PC-3 (cell line): Measurements from ENCODE around the gene TEX19. TPM values are rescaled to one million over a fixed set of nuclear protein-coding genes. Genes with fewer than 3 reads are reported as not detected.
"Not testable (repeated sequence)": the region's sequence is repeated elsewhere in the genome, so short reads cannot be mapped to it uniquely, and the experiment has no call there.

Source experiments
- ATAC-seq: fragments of 200-7000 bp; cut with Tn5 transposase; 2 replicates; pipeline ENCODE4 v1.9.1; 2020; ENCODE audit warnings: mild to moderate bottlenecking, moderate library complexity
- BruUV-seq: library from RNA; stranded (reverse); fragments of 400-500 nt; replicated peaks from 2 replicates; lab custom pipeline; 2021; lab: Mats Ljungman, UMichigan
- CTCF ChIA-PET: fragments of 300-600 bp; sonication (Branson Sonifier 250); formaldehyde crosslinking; loops from one replicate; lab custom pipeline; 2022; ENCODE audit warnings: antibody characterized with exemption; lab: Charles Lee
- POLR2A ChIA-PET: fragments of 300-600 bp; sonication (Branson Sonifier 250); formaldehyde crosslinking; loops from one replicate; lab custom pipeline; 2022; ENCODE audit warnings: antibody characterized with exemption; ENCODE audit not compliant: unreplicated experiment; lab: Charles Lee
- DNase-seq: peaks from one replicate; pipeline ENCODE4 v3.0.0-alpha.2; 2015
- H2AFZ ChIP-seq: fragments of 300-600 bp; sonication (generic); 2 replicates; pipeline ENCODE4 v1.6.0; 2016; ENCODE audit warnings: antibody characterized with exemption, low read length
- H3F3A ChIP-seq: fragments of 300-600 bp; sonication (generic); one replicate; pipeline ENCODE4 v1.6.0; 2017; ENCODE audit warnings: antibody characterized with exemption, low read length, control low read depth, mild to moderate bottlenecking; ENCODE audit not compliant: unreplicated experiment
- H3K27ac ChIP-seq: fragments of 300-600 bp; sonication (generic); 2 replicates; pipeline ENCODE4 v1.5.1; 2016; ENCODE audit warnings: mild to moderate bottlenecking, low read length
- H3K27me3 ChIP-seq: fragments of 300-600 bp; sonication (generic); 2 replicates; pipeline ENCODE4 v1.6.1; 2016; ENCODE audit warnings: low read length, mixed read lengths
- H3K36me3 ChIP-seq: fragments of 300-600 bp; sonication (generic); 2 replicates; pipeline ENCODE4 v1.6.1; 2016; ENCODE audit warnings: low read depth, mixed run types, low read length, mixed read lengths
- H3K4me1 ChIP-seq: fragments of 300-600 bp; sonication (generic); 2 replicates; pipeline ENCODE4 v1.5.1; 2016; ENCODE audit warnings: low read length; ENCODE audit not compliant: insufficient read depth
- H3K4me2 ChIP-seq: fragments of 300-600 bp; sonication (generic); 2 replicates; pipeline ENCODE4 v1.6.0; 2016; ENCODE audit warnings: low read length
- H3K4me3 ChIP-seq: fragments of 300-600 bp; sonication (generic); 2 replicates; pipeline ENCODE4 v1.5.1; 2016; ENCODE audit warnings: mild to moderate bottlenecking, low read length, mixed read lengths
- H3K79me2 ChIP-seq: fragments of 300-600 bp; sonication (generic); 2 replicates; pipeline ENCODE4 v1.6.1; 2017; ENCODE audit warnings: low read length, mixed read lengths
- H3K9ac ChIP-seq: fragments of 300-600 bp; sonication (generic); 2 replicates; pipeline ENCODE4 v1.6.0; 2016; ENCODE audit warnings: mild to moderate bottlenecking, low read length
- H3K9me2 ChIP-seq: fragments of 300-600 bp; sonication (generic); replicated peaks from 2 replicates; pipeline ENCODE4 v1.6.1; 2016; ENCODE audit warnings: mixed run types, low read length, mixed read lengths
- H3K9me3 ChIP-seq: fragments of 300-600 bp; sonication (generic); 2 replicates; pipeline ENCODE4 v1.6.1; 2016; ENCODE audit warnings: low read length, mixed read lengths
- H4K20me1 ChIP-seq: fragments of 300-600 bp; sonication (generic); 2 replicates; pipeline ENCODE4 v1.6.1; 2016; ENCODE audit warnings: low read length, mixed read lengths
- EZH2 ChIP-seq: fragments of 300-600 bp; sonication (generic); IDR thresholded peaks from one replicate; pipeline ENCODE4 v1.6.1; 2017; ENCODE audit warnings: antibody characterized with exemption, mild to moderate bottlenecking, low read length; ENCODE audit not compliant: unreplicated experiment
- EZH2phosphoT487 ChIP-seq: fragments of 300-600 bp; sonication (generic); IDR thresholded peaks from 2 replicates; pipeline ENCODE4 v1.6.1; 2018; ENCODE audit warnings: mild to moderate bottlenecking, antibody characterized with exemption, low read length, borderline replicate concordance
- intact Hi-C: fragments of 100-400 bp; cut with micrococcal nuclease; formaldehyde crosslinking; loops from 2 replicates; pipeline ENCODE4 v1.9.0; 2023
- total RNA-seq: library from RNA; depleted of rRNA; stranded (reverse); fragments of >200 nt; gene quantifications from 2 replicates; pipeline ENCODE4 v1.2.3, GENCODE V29; 2014
- TF ChIP-seq, protein P1 (sequence below): fragments of 300-600 bp; sonication (generic); conservative IDR thresholded peaks from 2 replicates; pipeline ENCODE4 v1.5.1; 2017; ENCODE audit warnings: antibody characterized with exemption, low read depth, mild to moderate bottlenecking, low read length

TEX19 gene
- total RNA-seq, 1 experiment from 2014 or later = 1.2 TPM

DNA sequence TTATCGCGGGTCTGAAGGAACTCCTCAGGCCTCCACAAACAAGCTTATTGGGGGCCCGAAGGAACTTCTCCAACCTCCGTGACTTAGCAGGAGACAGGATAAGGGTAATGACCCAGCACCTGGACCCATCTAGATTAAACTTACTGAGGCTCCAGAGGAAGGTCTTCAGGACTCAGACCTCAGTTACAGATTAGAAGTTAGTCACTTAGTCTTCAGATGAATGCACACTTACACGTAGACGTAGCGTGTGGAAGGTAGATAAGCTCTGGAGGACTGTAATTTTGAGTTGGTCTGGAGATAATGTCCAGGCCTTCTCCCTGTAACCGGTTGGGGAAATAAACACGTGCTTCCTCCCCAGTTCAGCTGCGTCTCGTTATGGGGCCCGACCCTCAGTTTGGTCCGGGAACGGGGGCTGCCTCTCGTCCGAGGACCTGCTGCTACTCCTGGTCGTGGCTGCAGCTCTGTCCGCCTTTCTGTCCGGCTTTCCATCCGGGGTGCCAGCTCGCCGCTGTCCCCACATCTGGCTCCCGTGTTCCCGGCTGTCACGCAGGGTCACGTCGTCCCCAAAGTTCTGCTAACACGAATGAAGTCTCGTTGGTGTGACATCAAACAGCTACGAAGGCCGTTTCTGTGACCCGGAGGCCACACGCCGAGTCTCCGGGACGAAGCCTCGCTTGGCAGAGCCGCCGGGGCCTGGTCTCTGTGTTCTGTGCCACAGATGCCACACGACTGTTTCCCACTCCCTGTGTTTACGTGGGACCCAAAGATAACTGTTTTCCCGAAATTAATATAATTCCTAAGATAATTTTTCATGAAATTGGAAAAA, 13.7 kb upstream of the TEX19 start:
- POLR2A ChIA-PET = no interaction called here
- H4K20me1 ChIP-seq = no peaks in the 10 kb centered on the region
- H3K9ac ChIP-seq = no peak overlapping the region
- H3F3A ChIP-seq = no peaks in the 10 kb centered on the region
- TF ChIP-seq EZH2phosphoT487 (no peak), EZH2 (no peak)
- TF ChIP-seq, protein P1, sequence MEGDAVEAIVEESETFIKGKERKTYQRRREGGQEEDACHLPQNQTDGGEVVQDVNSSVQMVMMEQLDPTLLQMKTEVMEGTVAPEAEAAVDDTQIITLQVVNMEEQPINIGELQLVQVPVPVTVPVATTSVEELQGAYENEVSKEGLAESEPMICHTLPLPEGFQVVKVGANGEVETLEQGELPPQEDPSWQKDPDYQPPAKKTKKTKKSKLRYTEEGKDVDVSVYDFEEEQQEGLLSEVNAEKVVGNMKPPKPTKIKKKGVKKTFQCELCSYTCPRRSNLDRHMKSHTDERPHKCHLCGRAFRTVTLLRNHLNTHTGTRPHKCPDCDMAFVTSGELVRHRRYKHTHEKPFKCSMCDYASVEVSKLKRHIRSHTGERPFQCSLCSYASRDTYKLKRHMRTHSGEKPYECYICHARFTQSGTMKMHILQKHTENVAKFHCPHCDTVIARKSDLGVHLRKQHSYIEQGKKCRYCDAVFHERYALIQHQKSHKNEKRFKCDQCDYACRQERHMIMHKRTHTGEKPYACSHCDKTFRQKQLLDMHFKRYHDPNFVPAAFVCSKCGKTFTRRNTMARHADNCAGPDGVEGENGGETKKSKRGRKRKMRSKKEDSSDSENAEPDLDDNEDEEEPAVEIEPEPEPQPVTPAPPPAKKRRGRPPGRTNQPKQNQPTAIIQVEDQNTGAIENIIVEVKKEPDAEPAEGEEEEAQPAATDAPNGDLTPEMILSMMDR = no peak
- H3K4me2 ChIP-seq = no peak overlapping the region
- no peaks in the 10 kb centered on the region for H3K36me3 ChIP-seq
- intact Hi-C loops = no loop called here
- DNase-seq (no peak), ATAC-seq (no peak)
- no peak overlapping the region for H3K4me3 ChIP-seq
- CTCF ChIA-PET = no interaction called here
- no TSS peak for BruUV-seq
- no peak overlapping the region for H2AFZ ChIP-seq
- H3K9me3 ChIP-seq = no peaks in the 10 kb centered on the region
- H3K79me2 ChIP-seq = no peaks in the 10 kb centered on the region
- H3K27me3 ChIP-seq = no peaks in the 10 kb centered on the region
- peaks cover 6% of the 10 kb centered on the region; the same call in 1 of the 2 replicates for H3K4me1 ChIP-seq
- no peak overlapping the region for H3K27ac ChIP-seq
- H3K9me2 ChIP-seq = no peaks in the 10 kb centered on the region

DNA sequence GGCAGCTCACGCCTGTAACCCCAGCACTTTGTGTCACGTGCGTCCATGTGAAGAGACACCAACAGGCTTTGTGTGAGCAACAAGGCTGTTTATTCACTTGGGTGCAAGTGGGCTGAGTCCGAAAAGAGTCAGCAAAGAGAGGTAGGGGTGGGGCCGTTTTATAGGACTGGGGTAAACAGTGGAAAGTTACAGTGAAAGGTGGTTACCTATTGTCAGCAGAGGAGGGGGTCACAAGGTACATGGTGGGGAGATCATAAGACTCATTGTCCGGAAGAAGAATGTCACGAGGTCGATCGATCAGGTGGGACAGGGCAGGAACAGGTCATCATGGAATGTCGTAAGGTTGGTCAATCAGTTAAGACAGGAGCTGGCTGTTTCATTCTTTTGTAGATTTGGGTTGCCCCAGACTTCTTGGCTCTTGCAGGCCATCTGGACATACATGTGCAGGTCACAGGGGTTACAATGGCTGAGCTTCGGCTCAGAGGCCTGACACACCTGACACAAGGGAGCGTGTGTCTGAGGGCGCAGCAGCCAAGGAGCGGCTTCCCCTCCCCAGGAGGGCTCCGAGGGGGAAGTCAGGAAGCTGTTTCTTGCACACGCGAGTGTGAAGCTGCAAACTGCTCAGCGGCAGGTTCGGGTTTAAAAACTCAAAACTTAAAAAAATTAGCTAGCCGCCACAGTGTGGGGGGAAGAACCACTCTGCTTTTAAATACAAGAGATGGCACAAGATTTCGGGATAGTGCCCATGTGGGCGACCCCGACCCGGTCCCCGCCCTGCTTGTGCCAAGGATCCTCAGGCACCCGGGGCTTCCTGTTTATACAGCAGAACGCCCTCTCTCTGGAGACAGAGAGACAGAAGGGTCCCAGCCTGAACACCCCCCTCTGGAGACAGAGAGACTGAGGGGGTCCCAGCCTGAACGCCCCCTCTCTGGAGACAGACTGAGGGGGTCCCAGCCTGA, 12.4 kb upstream of the TEX19 start:
- H2AFZ ChIP-seq = no peak overlapping the region
- no peaks in the 10 kb centered on the region for H3F3A ChIP-seq
- DNase-seq (no peak), ATAC-seq (no peak)
- no peaks in the 10 kb centered on the region for H3K9me3 ChIP-seq
- intact Hi-C loops = no loop called here
- H3K27me3 ChIP-seq = no peaks in the 10 kb centered on the region
- ChIA-PET CTCF (no interaction called here), POLR2A (no interaction called here)
- no peak overlapping the region for H3K9ac ChIP-seq
- no peak overlapping the region for H3K4me3 ChIP-seq
- H3K79me2 ChIP-seq = no peaks in the 10 kb centered on the region
- H3K27ac ChIP-seq = no peak overlapping the region
- H3K36me3 ChIP-seq = no peaks in the 10 kb centered on the region
- TF ChIP-seq, protein P1 = no peak
- TF ChIP-seq EZH2phosphoT487 = no peak
- TF ChIP-seq EZH2 = no peak
- no TSS peak for BruUV-seq
- no peak overlapping the region for H3K4me2 ChIP-seq
- peaks cover 6% of the 10 kb centered on the region; the same call in 1 of the 2 replicates for H3K4me1 ChIP-seq
- H3K9me2 ChIP-seq = no peaks in the 10 kb centered on the region
- H4K20me1 ChIP-seq = no peaks in the 10 kb centered on the region

DNA sequence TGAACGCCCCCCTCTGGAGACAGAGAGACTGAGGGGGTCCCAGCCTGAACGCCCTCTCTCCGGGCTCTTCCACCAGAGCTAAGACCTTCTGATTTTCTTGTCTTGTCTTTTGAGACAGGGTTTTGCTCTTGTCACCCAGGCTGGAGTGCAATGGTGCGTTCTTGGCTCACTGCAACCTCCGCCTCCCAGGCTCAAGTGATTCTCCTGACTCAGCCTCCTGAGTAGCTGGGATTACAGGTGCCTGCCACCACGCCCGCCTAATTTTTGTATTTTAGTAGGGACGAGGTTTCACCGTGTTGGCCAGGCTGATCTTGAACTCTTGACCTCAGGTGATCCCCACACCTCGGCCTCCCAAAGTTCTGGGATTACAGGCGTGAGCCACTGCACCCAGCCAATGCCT, 11.1 kb upstream of the TEX19 start:
- H3K4me3 ChIP-seq, intact Hi-C loops, H3F3A ChIP-seq, H3K36me3 ChIP-seq, H3K4me1 ChIP-seq, H3K79me2 ChIP-seq, H3K9me2 ChIP-seq, H3K9me3 ChIP-seq, H3K9ac ChIP-seq, H3K27me3 ChIP-seq, BruUV-seq, ATAC-seq, CTCF ChIA-PET, H3K4me2 ChIP-seq, H3K27ac ChIP-seq, H2AFZ ChIP-seq, DNase-seq, H4K20me1 ChIP-seq: not testable (repeated sequence)
- POLR2A ChIA-PET = interaction anchor here (0.7 kb wide), 1 partner anchor 430 kb away, joined by 6 read pairs; no protein-coding TSS in a partner anchor
